Suppressor macrophage treated with lipopolysaccharide for 4 hours (primary cell): Measurements from ENCODE around the gene YPEL3.

Experiments used
- DNase-seq: peaks from one replicate; pipeline ENCODE4 v3.0.0-alpha.2; 2020

YPEL3 gene

GRCh38 chr16:30088832-30089624 is 7.0 kb downstream of the YPEL3 start:
- no peak for DNase-seq

- DNase-seq, result no peak
Observed at GRCh38 chr16:30088237-30088831, 7.7 kb downstream of the YPEL3 start.

GRCh38 chr16:30087181-30087898 is 8.7 kb downstream of the YPEL3 start:
- peak; percentile 87 for DNase-seq

- DNase-seq, result no peak
Observed at GRCh38 chr16:30086291-30087140, 9.5 kb downstream of the YPEL3 start.

- DNase-seq, result no peak
Observed at GRCh38 chr16:30085820-30086219, 10.2 kb downstream of the YPEL3 start.

GRCh38 chr16:30085247-30085646 is 10.8 kb downstream of the YPEL3 start:
- no peak for DNase-seq

GRCh38 chr16:30084816-30085159 is 11.2 kb downstream of the YPEL3 start:
- no peak for DNase-seq

GRCh38 chr16:30084096-30084815 is 11.8 kb downstream of the YPEL3 start:
- DNase-seq, result no peak

- no peak for DNase-seq
Observed at GRCh38 chr16:30083216-30084055, 12.6 kb downstream of the YPEL3 start.

GRCh38 chr16:30082545-30083090 is 13.4 kb downstream of the YPEL3 start:
- no peak for DNase-seq

GRCh38 chr16:30079480-30079879 is 16.5 kb downstream of the YPEL3 start:
- no peak for DNase-seq

- no peak for DNase-seq
Observed at GRCh38 chr16:30078744-30079143, 17.3 kb downstream of the YPEL3 start.

GRCh38 chr16:30077656-30078055 is 18.4 kb downstream of the YPEL3 start:
- DNase-seq, result peak; percentile 47

GRCh38 chr16:30076276-30076791 is 19.7 kb downstream of the YPEL3 start:
- DNase-seq, result no peak

- DNase-seq, result peak; percentile 95
Observed at GRCh38 chr16:30075503-30076275, 20.3 kb downstream of the YPEL3 start, which contains the start of gene PPP4C. TSS of gene PPP4C (plus strand) at chr16:30075994. CDS start at chr16:30076378, 384 bp downstream.

- no peak for DNase-seq
Observed at GRCh38 chr16:30070490-30070889, 25.5 kb downstream of the YPEL3 start.

GRCh38 chr16:30069611-30070462 is 26.2 kb downstream of the YPEL3 start:
- no peak for DNase-seq

GRCh38 chr16:30068750-30069610 is 27.0 kb downstream of the YPEL3 start:
- DNase-seq, result peak; percentile 41
